K562 (cell line): ENCODE results near the gene MCTS1. TPM values are rescaled to one million over a fixed set of nuclear protein-coding genes. Genes with fewer than 3 reads are reported as not detected.

ENCODE experiments used
- CBX1 ChIP-seq: sonication (generic); IDR thresholded peaks from 2 replicates; pipeline ENCODE4 v1.6.1; 2016; ENCODE audit warnings: antibody characterized with exemption, low read depth, mild to moderate bottlenecking
- FOXM1 ChIP-seq, 2 experiments: fragments of 450-650 bp in 1 of 2; sonication (generic) in 1 of 2; formaldehyde crosslinking in 1 of 2; IDR thresholded peaks; 2 replicates each; pipeline versions ENCODE4 v1.6.1 to v1.9.0; 2017 to 2022; ENCODE audit warnings: low read depth in 2 of 2, mild to moderate bottlenecking in 2 of 2, missing genetic modification reagents in 1 of 2, moderate library complexity in 1 of 2
- HDGF ChIP-seq: fragments of 450-650 bp; IDR thresholded peaks from 2 replicates; pipeline ENCODE4 v1.6.1; 2016
- MAX ChIP-seq: sonication (generic); formaldehyde crosslinking; IDR thresholded peaks from 2 replicates; pipeline ENCODE4 v1.9.0; 2022; ENCODE audit warnings: mild to moderate bottlenecking, missing genetic modification reagents
- MCM5 ChIP-seq: fragments of 450-650 bp; IDR thresholded peaks from 2 replicates; pipeline ENCODE4 v1.6.1; 2016; ENCODE audit warnings: low read depth
- NFYB ChIP-seq: IDR thresholded peaks from 2 replicates; pipeline ENCODE4 v1.6.1; 2011; ENCODE audit warnings: mild to moderate bottlenecking, moderate library complexity; ENCODE audit not compliant: insufficient read length; ENCODE audit errors: extremely low read depth
- NR1H2 ChIP-seq: sonication (generic); formaldehyde crosslinking; IDR thresholded peaks from 2 replicates; pipeline ENCODE4 v1.4.0; 2020; ENCODE audit warnings: mild to moderate bottlenecking, missing genetic modification reagents
- POLR2H ChIP-seq: IDR thresholded peaks from 2 replicates; pipeline ENCODE4 v1.6.1; 2016; ENCODE audit warnings: missing genetic modification characterization, low read depth, mild to moderate bottlenecking, control low read depth, missing compliant biosample characterization, moderate library complexity
- PRPF4 ChIP-seq: fragments of 200-400 bp; formaldehyde crosslinking; IDR thresholded peaks from one replicate; pipeline ENCODE4 v1.6.1; 2017; ENCODE audit warnings: low read length, low read depth, mild to moderate bottlenecking; ENCODE audit not compliant: insufficient read depth, poor library complexity, severe bottlenecking
- PYGO2 ChIP-seq: fragments of 450-650 bp; IDR thresholded peaks from 2 replicates; pipeline ENCODE4 v1.6.1; 2016; ENCODE audit warnings: mild to moderate bottlenecking, missing genetic modification characterization, moderate library complexity, missing compliant biosample characterization
- SAP30 ChIP-seq: fragments of 200-600 bp; sonication (generic); IDR thresholded peaks from 2 replicates; pipeline ENCODE4 v1.6.1; 2012; ENCODE audit warnings: borderline replicate concordance, low read depth, mild to moderate bottlenecking, moderate library complexity, low read length, control low read depth, inconsistent platforms; ENCODE audit not compliant: insufficient read depth, poor library complexity, severe bottlenecking
- TBL1XR1 ChIP-seq, 2 experiments: IDR thresholded peaks; 2 replicates each; pipeline ENCODE4 v1.6.1; 2012; ENCODE audit warnings: improper control_type of control experiment in 2 of 2, low read length in 2 of 2, mild to moderate bottlenecking in 1 of 2
- ZC3H4 ChIP-seq: sonication (generic); formaldehyde crosslinking; IDR thresholded peaks from 2 replicates; pipeline ENCODE4 v1.9.0; 2021; ENCODE audit warnings: missing genetic modification reagents, borderline replicate concordance
- ZFP30 ChIP-seq: fragments of 250-450 bp; sonication (Bioruptor Pico); IDR thresholded peaks from 2 replicates; pipeline ENCODE4 v1.8.0; 2022; ENCODE audit warnings: moderate library complexity, mild to moderate bottlenecking, inconsistent platforms, borderline replicate concordance
- ZKSCAN3 ChIP-seq: fragments of 250-450 bp; sonication (Bioruptor Pico); IDR thresholded peaks from 2 replicates; pipeline ENCODE4 v1.4.0; 2020
- ZNF212 ChIP-seq: fragments of 450-650 bp; formaldehyde crosslinking; IDR thresholded peaks from 2 replicates; pipeline ENCODE4 v1.4.0; 2020; ENCODE audit warnings: mild to moderate bottlenecking
- ZNF436 ChIP-seq: fragments of 250-450, 450-650 bp; sonication (Bioruptor Pico); formaldehyde crosslinking; IDR thresholded peaks from 2 replicates; pipeline ENCODE4 v1.7.0; 2020; ENCODE audit warnings: mild to moderate bottlenecking
- ZNF699 ChIP-seq: fragments of 250-450 bp; sonication (Bioruptor Pico); IDR thresholded peaks from 2 replicates; pipeline ENCODE4 v1.8.0; 2021; ENCODE audit warnings: mild to moderate bottlenecking, moderate library complexity; ENCODE audit not compliant: insufficient replicate concordance
- polyA plus RNA-seq, 8 experiments: library from polyadenylated mRNA; depleted of rRNA in 4 of 8; stranded (reverse) in 5 of 8; unstranded in 3 of 8; fragments of >200 nt; fragmentation: Nextera tagmentation in 2 of 8; fragmentation: Illumina TruSeq in 1 of 8; extraction: Ambion mirVana in 2 of 8; extraction: Trizol in 1 of 8; gene quantifications; 2 replicates each; pipeline versions ENCODE4 v1.2.1 to v1.2.3, GENCODE V29; 2011 to 2014; ENCODE audit warnings: inconsistent platforms in 1 of 8, missing spikeins in 1 of 8
- total RNA-seq, 7 experiments: library from RNA; depleted of rRNA in 6 of 7; stranded (reverse); fragments of >200 nt in 6 of 7; fragmentation: Illumina TruSeq in 2 of 7; extraction: Trizol in 2 of 7; gene quantifications; 2 replicates each; pipeline versions ENCODE4 v1.2.1 to v1.2.3, GENCODE V29; 2011 to 2021; ENCODE audit warnings: low replicate concordance in 1 of 7
- TF ChIP-seq, protein P1 (sequence below): fragments of 250-450 bp; sonication (Bioruptor Pico); IDR thresholded peaks from 2 replicates; pipeline ENCODE4 v1.4.0; 2020; ENCODE audit warnings: mild to moderate bottlenecking, moderate library complexity, borderline replicate concordance
- TF ChIP-seq, protein P2 (sequence below): sonication (generic); formaldehyde crosslinking; IDR thresholded peaks from 2 replicates; pipeline ENCODE4 v1.8.0; 2022; ENCODE audit warnings: missing genetic modification reagents, mild to moderate bottlenecking, moderate library complexity, borderline replicate concordance
- TF ChIP-seq, protein P3 (sequence below): fragments of 250-450 bp; sonication (Bioruptor Pico); IDR thresholded peaks from 2 replicates; pipeline ENCODE4 v1.8.0; 2022; ENCODE audit warnings: moderate library complexity, mild to moderate bottlenecking, inconsistent platforms

The MCTS1 gene
- total and polyA plus RNA-seq, 9 of the 15 experiments (the other 6 are each of a cell fraction or from before 2014, with no cell fraction given) = 65.3 to 300 (median 152) TPM

- TF ChIP-seq, protein P1, sequence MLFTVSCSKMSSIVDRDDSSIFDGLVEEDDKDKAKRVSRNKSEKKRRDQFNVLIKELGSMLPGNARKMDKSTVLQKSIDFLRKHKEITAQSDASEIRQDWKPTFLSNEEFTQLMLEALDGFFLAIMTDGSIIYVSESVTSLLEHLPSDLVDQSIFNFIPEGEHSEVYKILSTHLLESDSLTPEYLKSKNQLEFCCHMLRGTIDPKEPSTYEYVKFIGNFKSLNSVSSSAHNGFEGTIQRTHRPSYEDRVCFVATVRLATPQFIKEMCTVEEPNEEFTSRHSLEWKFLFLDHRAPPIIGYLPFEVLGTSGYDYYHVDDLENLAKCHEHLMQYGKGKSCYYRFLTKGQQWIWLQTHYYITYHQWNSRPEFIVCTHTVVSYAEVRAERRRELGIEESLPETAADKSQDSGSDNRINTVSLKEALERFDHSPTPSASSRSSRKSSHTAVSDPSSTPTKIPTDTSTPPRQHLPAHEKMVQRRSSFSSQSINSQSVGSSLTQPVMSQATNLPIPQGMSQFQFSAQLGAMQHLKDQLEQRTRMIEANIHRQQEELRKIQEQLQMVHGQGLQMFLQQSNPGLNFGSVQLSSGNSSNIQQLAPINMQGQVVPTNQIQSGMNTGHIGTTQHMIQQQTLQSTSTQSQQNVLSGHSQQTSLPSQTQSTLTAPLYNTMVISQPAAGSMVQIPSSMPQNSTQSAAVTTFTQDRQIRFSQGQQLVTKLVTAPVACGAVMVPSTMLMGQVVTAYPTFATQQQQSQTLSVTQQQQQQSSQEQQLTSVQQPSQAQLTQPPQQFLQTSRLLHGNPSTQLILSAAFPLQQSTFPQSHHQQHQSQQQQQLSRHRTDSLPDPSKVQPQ (CRISPR knock-in tag) = no peak
- TF ChIP-seq ZKSCAN3 (no peak), NFYB (peak; percentile 64), ZNF212 (CRISPR knock-in tag) (no peak), PYGO2 (no peak), ZFP30 (CRISPR knock-in tag) (no peak), CBX1 (no peak), ZC3H4 (CRISPR knock-in tag) (no peak), HDGF (no peak), MCM5 (no peak), POLR2H (tag) (peak; percentile 79), MAX (CRISPR knock-in tag) (peak; percentile 50; the same call in 1 of the 2 replicates), NR1H2 (CRISPR knock-in tag) (no peak), TBL1XR1 (IDR thresholded peaks at IDR 0.05; ENCODE audit: low read length in 2 of 2) (0 out of 4 replicates have a peak, but pooled peaks of 1 of the 2 experiments have one; percentile 3), ZNF436 (CRISPR knock-in tag) (no peak), PRPF4 (no peak), FOXM1 (IDR thresholded peaks at IDR 0.05; ENCODE audit: low read depth) (no peak), FOXM1 (CRISPR knock-in tag; IDR thresholded peaks at IDR 0.05; ENCODE audit: low read depth) (no peak), SAP30 (peak; percentile 47), ZNF699 (CRISPR knock-in tag) (no peak)
- TF ChIP-seq, protein P2, sequence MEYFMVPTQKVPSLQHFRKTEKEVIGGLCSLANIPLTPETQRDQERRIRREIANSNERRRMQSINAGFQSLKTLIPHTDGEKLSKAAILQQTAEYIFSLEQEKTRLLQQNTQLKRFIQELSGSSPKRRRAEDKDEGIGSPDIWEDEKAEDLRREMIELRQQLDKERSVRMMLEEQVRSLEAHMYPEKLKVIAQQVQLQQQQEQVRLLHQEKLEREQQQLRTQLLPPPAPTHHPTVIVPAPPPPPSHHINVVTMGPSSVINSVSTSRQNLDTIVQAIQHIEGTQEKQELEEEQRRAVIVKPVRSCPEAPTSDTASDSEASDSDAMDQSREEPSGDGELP = no peak; the same call in 1 of the 2 replicates
- TF ChIP-seq, protein P3, sequence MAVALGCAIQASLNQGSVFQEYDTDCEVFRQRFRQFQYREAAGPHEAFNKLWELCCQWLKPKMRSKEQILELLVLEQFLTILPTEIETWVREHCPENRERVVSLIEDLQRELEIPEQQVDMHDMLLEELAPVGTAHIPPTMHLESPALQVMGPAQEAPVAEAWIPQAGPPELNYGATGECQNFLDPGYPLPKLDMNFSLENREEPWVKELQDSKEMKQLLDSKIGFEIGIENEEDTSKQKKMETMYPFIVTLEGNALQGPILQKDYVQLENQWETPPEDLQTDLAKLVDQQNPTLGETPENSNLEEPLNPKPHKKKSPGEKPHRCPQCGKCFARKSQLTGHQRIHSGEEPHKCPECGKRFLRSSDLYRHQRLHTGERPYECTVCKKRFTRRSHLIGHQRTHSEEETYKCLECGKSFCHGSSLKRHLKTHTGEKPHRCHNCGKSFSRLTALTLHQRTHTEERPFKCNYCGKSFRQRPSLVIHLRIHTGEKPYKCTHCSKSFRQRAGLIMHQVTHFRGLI (CRISPR knock-in tag) = no peak
Measured at GRCh38 chrX:120629667-120630537, 26.0 kb downstream of the MCTS1 start, which contains the start of gene C1GALT1C1 (continued).
